H9 (cell line): ENCODE measurements around the gene UBN1. TPM values are rescaled to one million over a fixed set of nuclear protein-coding genes. Genes with fewer than 3 reads are reported as not detected.

Source experiments
- DNase-seq: peaks from one replicate; pipeline ENCODE4 v3.0.0-alpha.2; 2017
- H2AFZ ChIP-seq: one replicate; pipeline ENCODE4 v1.6.1; 2013; ENCODE audit warnings: mild to moderate bottlenecking, low read length, control low read depth, moderate library complexity
- H2AK5ac ChIP-seq: 2 replicates; pipeline ENCODE4 v1.6.1; 2013; ENCODE audit warnings: low read length, control low read depth, mixed read lengths; ENCODE audit not compliant: insufficient read length
- H2BK120ac ChIP-seq: one replicate; pipeline ENCODE4 v1.6.1; 2013; ENCODE audit warnings: low read depth, mild to moderate bottlenecking, low read length, control low read depth, inconsistent platforms; ENCODE audit not compliant: poor library complexity, severe bottlenecking
- H2BK12ac ChIP-seq: 2 replicates; pipeline ENCODE4 v1.6.1; 2013; ENCODE audit warnings: low read length, control low read depth, mixed read lengths, low read depth; ENCODE audit not compliant: insufficient read length
- H2BK15ac ChIP-seq: 2 replicates; pipeline ENCODE4 v1.6.1; 2013; ENCODE audit warnings: low read depth, low read length, control low read depth
- H2BK20ac ChIP-seq: one replicate; pipeline ENCODE4 v1.6.1; 2013; ENCODE audit warnings: low read depth, mild to moderate bottlenecking, low read length, control low read depth, inconsistent platforms; ENCODE audit not compliant: poor library complexity, severe bottlenecking
- H2BK5ac ChIP-seq: 2 replicates; pipeline ENCODE4 v1.6.1; 2013; ENCODE audit warnings: low read length, control low read depth, mixed read lengths; ENCODE audit not compliant: insufficient read length
- H3K14ac ChIP-seq: 2 replicates; pipeline ENCODE4 v1.6.1; 2013; ENCODE audit warnings: low read length, control low read depth; ENCODE audit not compliant: insufficient read depth
- H3K18ac ChIP-seq: 2 replicates; pipeline ENCODE4 v1.6.1; 2013; ENCODE audit warnings: low read depth, mild to moderate bottlenecking, mixed read lengths, low read length, control low read depth; ENCODE audit not compliant: insufficient read length
- H3K23ac ChIP-seq: 2 replicates; pipeline ENCODE4 v1.6.1; 2013; ENCODE audit warnings: low read length, control low read depth, mixed read lengths, low read depth; ENCODE audit not compliant: insufficient read length
- H3K23me2 ChIP-seq: 2 replicates; pipeline ENCODE4 v1.6.1; 2013; ENCODE audit warnings: low read depth, mild to moderate bottlenecking, mixed read lengths, low read length, control low read depth; ENCODE audit not compliant: insufficient read length, poor library complexity, severe bottlenecking
- H3K27ac ChIP-seq: 2 replicates; pipeline ENCODE4 v1.5.1; 2013; ENCODE audit warnings: low read length, control low read depth, mixed read lengths, low read depth; ENCODE audit not compliant: insufficient read length
- H3K27me3 ChIP-seq: 2 replicates; pipeline ENCODE4 v1.6.1; 2013; ENCODE audit warnings: low read length, control low read depth, inconsistent platforms; ENCODE audit not compliant: insufficient read depth
- H3K4ac ChIP-seq: 2 replicates; pipeline ENCODE4 v1.6.1; 2013; ENCODE audit warnings: low read depth, mild to moderate bottlenecking, control low read depth, inconsistent platforms, low read length, moderate library complexity
- H3K4me1 ChIP-seq: 2 replicates; pipeline ENCODE4 v1.6.1; 2013; ENCODE audit warnings: low read length, control low read depth, inconsistent platforms; ENCODE audit not compliant: insufficient read depth
- H3K4me2 ChIP-seq: 2 replicates; pipeline ENCODE4 v1.6.1; 2013; ENCODE audit warnings: low read length, control low read depth, mixed read lengths; ENCODE audit not compliant: insufficient read length, insufficient read depth
- H3K56ac ChIP-seq: 2 replicates; pipeline ENCODE4 v1.6.1; 2013; ENCODE audit warnings: low read depth, mild to moderate bottlenecking, mixed read lengths, low read length, control low read depth; ENCODE audit not compliant: insufficient read length
- H3K79me1 ChIP-seq: 2 replicates; pipeline ENCODE4 v1.6.1; 2013; ENCODE audit warnings: low read depth, mild to moderate bottlenecking, moderate library complexity, low read length, control low read depth, inconsistent platforms; ENCODE audit not compliant: insufficient read depth, poor library complexity, severe bottlenecking
- H3K79me2 ChIP-seq: 2 replicates; pipeline ENCODE4 v1.6.1; 2013; ENCODE audit warnings: low read length, control low read depth, inconsistent platforms; ENCODE audit not compliant: insufficient read depth
- H3K9ac ChIP-seq: 2 replicates; pipeline ENCODE4 v1.6.1; 2013; ENCODE audit warnings: low read length, control low read depth, mixed read lengths; ENCODE audit not compliant: insufficient read length; ENCODE audit errors: extremely low read depth
- H3K9me3 ChIP-seq: one replicate; pipeline ENCODE4 v1.6.1; 2013; ENCODE audit warnings: low read depth, low read length, inconsistent platforms; ENCODE audit not compliant: control insufficient read depth
- H3T11ph ChIP-seq: one replicate; pipeline ENCODE4 v1.6.1; 2013; ENCODE audit warnings: mild to moderate bottlenecking, low read length, control low read depth, inconsistent platforms
- H4K20me1 ChIP-seq: one replicate; pipeline ENCODE4 v1.6.1; 2013; ENCODE audit not compliant: control insufficient read depth, insufficient read length, insufficient read depth
- H4K5ac ChIP-seq: 2 replicates; pipeline ENCODE4 v1.6.1; 2013; ENCODE audit warnings: low read depth, mild to moderate bottlenecking, mixed read lengths, low read length, control low read depth; ENCODE audit not compliant: insufficient read length
- H4K8ac ChIP-seq: replicated peaks from 2 replicates; pipeline ENCODE4 v1.6.1; 2013; ENCODE audit warnings: low read length, control low read depth, mixed read lengths, low read depth; ENCODE audit not compliant: insufficient read length
- H4K91ac ChIP-seq: 2 replicates; pipeline ENCODE4 v1.6.1; 2013; ENCODE audit warnings: low read depth, mild to moderate bottlenecking, moderate library complexity, mixed read lengths, low read length, control low read depth; ENCODE audit not compliant: insufficient read length
- H3K27ac Mint-ChIP-seq, 3 experiments: 2 replicates in 2 of 3; 3 replicates in 1 of 3; pipeline ENCODE4 v1.8.0; 2020 to 2021; ENCODE audit warnings: mixed read lengths in 3 of 3, mild to moderate bottlenecking in 1 of 3, moderate library complexity in 1 of 3
- H3K27me3 Mint-ChIP-seq: 2 replicates; pipeline ENCODE4 v1.8.0; 2021; ENCODE audit warnings: low read depth, mild to moderate bottlenecking, moderate library complexity, mixed read lengths
- H3K36me3 Mint-ChIP-seq, 3 experiments: 2 replicates in 2 of 3; 3 replicates in 1 of 3; pipeline ENCODE4 v1.8.0; 2020 to 2021; ENCODE audit warnings: low read depth in 3 of 3, mixed read lengths in 3 of 3; ENCODE audit not compliant: insufficient read depth in 1 of 3
- H3K4me1 Mint-ChIP-seq, 2 experiments: 2 replicates each; pipeline ENCODE4 v1.8.0; 2020; ENCODE audit warnings: mixed read lengths in 2 of 2
- H3K4me3 Mint-ChIP-seq, 2 experiments: 2 replicates in 1 of 2; 3 replicates in 1 of 2; pipeline ENCODE4 v1.8.0; 2020 to 2021; ENCODE audit warnings: mild to moderate bottlenecking in 2 of 2, mixed read lengths in 2 of 2, moderate library complexity in 1 of 2
- H3K9me3 Mint-ChIP-seq, 2 experiments: 2 replicates in 1 of 2; 3 replicates in 1 of 2; pipeline ENCODE4 v1.8.0; 2020; ENCODE audit warnings: mild to moderate bottlenecking in 2 of 2, mixed read lengths in 2 of 2, moderate library complexity in 1 of 2
- WGBS: extraction: QIAGEN DNeasy Blood & Tissue Kit; methylation state at CpG from one replicate; pipeline ENCODE4 v1.1.7; 2013; ENCODE audit warnings: missing lambda C conversion rate, low lambda C conversion rate, mixed read lengths; ENCODE audit not compliant: insufficient read length; ENCODE audit errors: extremely low coverage; 5-methylcytosine and 5-hydroxymethylcytosine counted together
- total RNA-seq: library from RNA; stranded (reverse); gene quantifications from 2 replicates; pipeline ENCODE4 v1.2.1, GENCODE V29; 2021
- TF ChIP-seq, protein P1 (sequence below): fragments of 200-600 bp; sonication (generic); conservative IDR thresholded peaks from 3 replicates; pipeline ENCODE4 v1.8.0; 2021; ENCODE audit warnings: antibody characterized with exemption, mild to moderate bottlenecking

UBN1 gene
- total RNA-seq, 1 experiment from 2014 or later = 55.2 TPM

DNA sequence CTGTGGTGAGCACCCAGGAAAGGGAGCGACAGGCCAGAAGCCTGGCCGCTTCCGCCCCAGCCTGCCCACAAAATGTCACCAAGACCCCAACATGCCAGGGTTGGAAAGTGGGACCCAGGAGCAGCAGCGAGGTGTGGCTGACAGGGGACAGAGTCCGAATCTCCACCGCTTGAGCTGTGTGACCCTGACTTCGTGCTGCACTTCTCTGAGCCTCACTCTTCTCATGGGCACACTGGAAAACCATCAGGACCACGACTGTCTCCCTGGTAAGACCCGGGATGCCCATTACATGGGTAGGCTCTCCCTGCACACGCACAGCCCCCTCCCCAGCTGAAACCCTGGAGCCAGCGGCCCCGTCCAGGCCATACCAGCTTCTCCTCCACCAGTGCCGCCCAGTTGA lies 54.8 kb downstream of the UBN1 start:
- no peak overlapping the region for H3K14ac ChIP-seq
- no peaks in the 10 kb centered on the region for H3K79me2 ChIP-seq
- H3T11ph ChIP-seq = no peak overlapping the region
- no peak overlapping the region for H3K23ac ChIP-seq
- TF ChIP-seq, protein P1, sequence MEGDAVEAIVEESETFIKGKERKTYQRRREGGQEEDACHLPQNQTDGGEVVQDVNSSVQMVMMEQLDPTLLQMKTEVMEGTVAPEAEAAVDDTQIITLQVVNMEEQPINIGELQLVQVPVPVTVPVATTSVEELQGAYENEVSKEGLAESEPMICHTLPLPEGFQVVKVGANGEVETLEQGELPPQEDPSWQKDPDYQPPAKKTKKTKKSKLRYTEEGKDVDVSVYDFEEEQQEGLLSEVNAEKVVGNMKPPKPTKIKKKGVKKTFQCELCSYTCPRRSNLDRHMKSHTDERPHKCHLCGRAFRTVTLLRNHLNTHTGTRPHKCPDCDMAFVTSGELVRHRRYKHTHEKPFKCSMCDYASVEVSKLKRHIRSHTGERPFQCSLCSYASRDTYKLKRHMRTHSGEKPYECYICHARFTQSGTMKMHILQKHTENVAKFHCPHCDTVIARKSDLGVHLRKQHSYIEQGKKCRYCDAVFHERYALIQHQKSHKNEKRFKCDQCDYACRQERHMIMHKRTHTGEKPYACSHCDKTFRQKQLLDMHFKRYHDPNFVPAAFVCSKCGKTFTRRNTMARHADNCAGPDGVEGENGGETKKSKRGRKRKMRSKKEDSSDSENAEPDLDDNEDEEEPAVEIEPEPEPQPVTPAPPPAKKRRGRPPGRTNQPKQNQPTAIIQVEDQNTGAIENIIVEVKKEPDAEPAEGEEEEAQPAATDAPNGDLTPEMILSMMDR = no peak
- Mint-ChIP-seq H3K4me3 (no peak overlapping the region), H3K36me3 (peaks cover 8 to 41% (median 25%) of the 10 kb centered on the region in 3 experiments), H3K9me3 (peaks cover 3 to 6% of the 10 kb centered on the region in 2 experiments; a peak in 2 of 5 replicates), H3K27ac (no peak overlapping the region), H3K27me3 (peaks cover 1% of the 10 kb centered on the region; the same call in 1 of the 2 replicates), H3K4me1 (no peaks in the 10 kb centered on the region)
- no peak overlapping the region for H3K9ac ChIP-seq
- no peaks in the 10 kb centered on the region for H3K9me3 ChIP-seq
- H2BK5ac ChIP-seq = no peak overlapping the region
- H4K91ac ChIP-seq = no peak overlapping the region
- no peak overlapping the region for H2BK120ac ChIP-seq
- H3K27me3 ChIP-seq = no peaks in the 10 kb centered on the region
- H4K8ac ChIP-seq = no peak overlapping the region
- no peak overlapping the region for H3K56ac ChIP-seq
- H2BK20ac ChIP-seq = no peak overlapping the region
- no CpG with 5 or more reads among the region's 13 CpGs for WGBS
- H3K18ac ChIP-seq = no peak overlapping the region
- no peak overlapping the region for H3K4ac ChIP-seq
- no peak overlapping the region for H3K4me2 ChIP-seq
- no peaks in the 10 kb centered on the region for H3K23me2 ChIP-seq
- H4K20me1 ChIP-seq = no peaks in the 10 kb centered on the region
- H2BK15ac ChIP-seq = no peak overlapping the region
- no peak overlapping the region for H3K27ac ChIP-seq
- H2AK5ac ChIP-seq = no peak overlapping the region
- H3K4me1 ChIP-seq = no peaks in the 10 kb centered on the region
- H2BK12ac ChIP-seq = no peak overlapping the region
- no peak for DNase-seq
- no peak overlapping the region for H4K5ac ChIP-seq
- H3K79me1 ChIP-seq = no peaks in the 10 kb centered on the region
- H2AFZ ChIP-seq = no peak overlapping the region
